Testis (tissue), 3 donors: Measurements from ENCODE around the gene STIM1. TPM values are rescaled to one million over a fixed set of nuclear protein-coding genes. Genes with fewer than 3 reads are reported as not detected.
A peak's percentile ranks its signal among the peaks of the same experiment; 100 is the strongest.

Source experiments
- DNase-seq: peaks from one replicate; pipeline ENCODE4 v3.0.0-alpha.2; 2019
- H3K27ac ChIP-seq, 2 donors: fragments of 200-600 bp; sonication (generic); one replicate each; pipeline ENCODE4 v1.5.1; 2019
- H3K27me3 ChIP-seq: fragments of 200-600 bp; sonication (generic); one replicate; pipeline ENCODE4 v1.5.1; 2019
- H3K36me3 ChIP-seq: fragments of 200-600 bp; sonication (generic); one replicate; pipeline ENCODE4 v1.5.1; 2017; ENCODE audit warnings: low read depth; ENCODE audit errors: missing control alignments
- H3K4me1 ChIP-seq: fragments of 200-600 bp; sonication (generic); one replicate; pipeline ENCODE4 v1.5.1; 2019
- H3K4me3 ChIP-seq, 2 donors: fragments of 200-600 bp; sonication (generic); one replicate each; pipeline ENCODE4 v1.5.1; 2017 to 2019
- H3K9me3 ChIP-seq: fragments of 200-600 bp; sonication (generic); one replicate; pipeline ENCODE4 v1.5.1; 2017
- POLR2A ChIP-seq: fragments of 450-650 bp; IDR thresholded peaks from one replicate; pipeline ENCODE4 v1.6.1; 2017; ENCODE audit warnings: antibody characterized with exemption, mild to moderate bottlenecking, moderate library complexity
- WGBS, 2 donors: methylation state at CpG; one replicate each; pipeline ENCODE4 v1.1.5; 2018; 5-methylcytosine and 5-hydroxymethylcytosine counted together
- intact Hi-C: fragments of 100-400 bp; cut with DNase I; formaldehyde crosslinking; loops from one replicate; pipeline ENCODE4 v1.15.1; 2023; ENCODE audit warnings: low total_unique reads
- polyA plus RNA-seq: library from polyadenylated mRNA; stranded (reverse); fragments of 350-450 nt; fragmentation: Illumina TruSeq; extraction: RNeasy Lipid Tissue Mini Kit (QIAGEN cat#74804); gene quantifications from one replicate; pipeline ENCODE4 v1.2.3, GENCODE V29; 2014; ENCODE audit warnings: low read depth, low replicate concordance; ENCODE audit not compliant: insufficient read depth
- total RNA-seq, 2 donors: library from RNA; depleted of rRNA; stranded (reverse); fragments of >200 nt; gene quantifications; one replicate each; pipeline ENCODE4 v1.2.3, GENCODE V29; 2016
- TF ChIP-seq, protein P1 (sequence below), 3 experiments: fragments of 450-650 bp in 2 of 3; fragments of 200-600 bp in 1 of 3; sonication (generic) in 1 of 3; IDR thresholded peaks; one replicate each; pipeline ENCODE4 v1.5.1; 2016 to 2019; ENCODE audit warnings: antibody characterized with exemption in 3 of 3, mild to moderate bottlenecking in 2 of 3, moderate library complexity in 1 of 3

Gene STIM1
- total and polyA plus RNA-seq, 3 donors from 2014 or later = 78.2 to 95.5 (median 87.1) TPM

DNA sequence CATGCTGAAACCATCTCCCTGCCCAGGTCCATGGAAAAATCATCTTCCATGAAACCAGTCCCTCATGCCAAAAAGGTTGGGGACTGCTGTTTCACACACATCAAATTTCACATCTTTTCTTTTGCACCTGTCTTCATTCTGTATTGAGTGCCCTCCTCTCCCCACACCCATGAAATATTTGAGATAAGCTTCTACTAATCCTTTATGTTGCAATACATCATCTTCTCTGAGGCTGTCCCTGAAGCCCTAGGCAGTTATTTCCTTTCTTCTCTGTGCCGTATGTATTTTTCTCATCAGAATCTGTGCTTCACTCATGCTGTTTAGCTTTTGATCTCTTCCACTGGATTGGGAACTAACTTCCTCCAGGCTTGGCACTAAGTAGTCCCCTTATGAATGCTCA, 199.2 kb downstream of the STIM1 start:
- WGBS, 2 donors = 76 to 82% methylated on average over 1 of the region's 1 CpG
- intact Hi-C loops = no loop called here
- H3K27ac ChIP-seq = no peak overlapping the region
- peaks cover 8% of the 10 kb centered on the region for H3K4me1 ChIP-seq
- H3K36me3 ChIP-seq = no peaks in the 10 kb centered on the region
- no peaks in the 10 kb centered on the region for H3K9me3 ChIP-seq
- DNase-seq = no peak
- H3K27me3 ChIP-seq = no peaks in the 10 kb centered on the region
- no peak overlapping the region for H3K4me3 ChIP-seq
- no peak for TF ChIP-seq POLR2A
- TF ChIP-seq, protein P1, sequence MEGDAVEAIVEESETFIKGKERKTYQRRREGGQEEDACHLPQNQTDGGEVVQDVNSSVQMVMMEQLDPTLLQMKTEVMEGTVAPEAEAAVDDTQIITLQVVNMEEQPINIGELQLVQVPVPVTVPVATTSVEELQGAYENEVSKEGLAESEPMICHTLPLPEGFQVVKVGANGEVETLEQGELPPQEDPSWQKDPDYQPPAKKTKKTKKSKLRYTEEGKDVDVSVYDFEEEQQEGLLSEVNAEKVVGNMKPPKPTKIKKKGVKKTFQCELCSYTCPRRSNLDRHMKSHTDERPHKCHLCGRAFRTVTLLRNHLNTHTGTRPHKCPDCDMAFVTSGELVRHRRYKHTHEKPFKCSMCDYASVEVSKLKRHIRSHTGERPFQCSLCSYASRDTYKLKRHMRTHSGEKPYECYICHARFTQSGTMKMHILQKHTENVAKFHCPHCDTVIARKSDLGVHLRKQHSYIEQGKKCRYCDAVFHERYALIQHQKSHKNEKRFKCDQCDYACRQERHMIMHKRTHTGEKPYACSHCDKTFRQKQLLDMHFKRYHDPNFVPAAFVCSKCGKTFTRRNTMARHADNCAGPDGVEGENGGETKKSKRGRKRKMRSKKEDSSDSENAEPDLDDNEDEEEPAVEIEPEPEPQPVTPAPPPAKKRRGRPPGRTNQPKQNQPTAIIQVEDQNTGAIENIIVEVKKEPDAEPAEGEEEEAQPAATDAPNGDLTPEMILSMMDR (IDR thresholded peaks at IDR 0.05) = no peak

DNA sequence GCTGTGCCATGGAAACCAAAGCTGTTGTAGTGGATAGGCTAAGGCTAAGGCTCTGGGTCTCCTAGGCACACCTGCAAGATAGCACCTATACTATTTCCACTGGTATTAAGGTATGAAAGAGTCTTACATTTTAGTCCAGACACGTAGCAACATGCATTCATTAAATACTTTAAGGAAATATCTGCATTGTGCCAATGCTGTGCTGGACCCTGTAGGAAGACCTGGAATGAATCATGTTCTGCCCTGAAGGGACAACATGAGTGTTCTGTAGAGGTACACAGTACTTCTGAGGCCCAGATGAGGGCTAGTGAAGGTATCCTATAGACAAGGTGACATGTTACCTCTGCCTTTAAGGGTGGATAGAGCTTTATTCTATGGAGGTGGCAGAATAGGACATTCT, 204.0 kb downstream of the STIM1 start:
- Histone ChIP-seq H3K4me1 (peaks cover 8% of the 10 kb centered on the region), H3K36me3 (no peaks in the 10 kb centered on the region), H3K4me3 (no peak overlapping the region), H3K9me3 (no peaks in the 10 kb centered on the region), H3K27me3 (no peaks in the 10 kb centered on the region), H3K27ac (peak overlapping the region; percentile 3 to 51)
- 88 to 95% methylated on average over 1 of the region's 1 CpG for WGBS, 2 donors
- TF ChIP-seq, protein P1 (IDR thresholded peaks at IDR 0.05) = no peak
- TF ChIP-seq POLR2A = no peak
- DNase-seq = no peak
- intact Hi-C loops = no loop called here

DNA sequence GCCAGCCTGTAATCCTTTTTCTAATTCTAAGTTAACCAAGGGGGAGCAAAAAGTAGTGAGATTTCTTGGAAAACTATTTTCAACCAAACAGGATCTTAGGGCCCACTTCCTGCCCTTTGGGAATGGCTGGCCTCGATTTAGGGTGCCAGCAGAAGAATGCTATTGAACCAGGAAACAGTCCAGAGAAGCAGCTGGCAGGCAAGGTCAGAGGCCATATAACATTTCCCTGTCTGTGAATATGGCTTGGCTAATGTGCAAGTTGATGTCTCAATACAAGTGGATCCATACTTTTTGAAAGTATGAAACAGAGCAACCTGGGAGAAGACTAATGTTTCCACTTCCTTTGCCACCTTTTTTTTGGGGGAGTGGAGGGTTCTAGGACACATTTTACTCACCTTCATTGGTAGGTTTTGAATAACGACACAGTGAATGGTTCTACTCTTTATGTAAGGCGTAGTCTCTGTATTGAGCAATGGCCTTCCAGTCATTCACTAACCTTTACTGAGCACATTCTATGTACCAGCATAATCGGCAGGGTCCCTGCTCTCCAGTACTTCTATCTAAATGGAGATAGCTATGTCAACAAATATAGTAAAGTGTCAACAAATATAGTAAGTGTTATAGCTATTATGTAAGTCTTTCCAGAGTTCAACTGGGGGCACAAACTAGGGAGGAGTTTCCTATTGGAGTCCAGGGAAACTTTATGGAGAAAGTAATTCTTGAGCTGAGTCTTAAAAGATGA, 204.9 kb downstream of the STIM1 start:
- Histone ChIP-seq H3K9me3 (no peaks in the 10 kb centered on the region), H3K4me1 (peaks cover 8% of the 10 kb centered on the region), H3K4me3 (no peak overlapping the region), H3K27ac (no peak overlapping the region), H3K27me3 (no peaks in the 10 kb centered on the region), H3K36me3 (no peaks in the 10 kb centered on the region)
- TF ChIP-seq, protein P1 (IDR thresholded peaks at IDR 0.05) = no peak
- no peak for TF ChIP-seq POLR2A
- intact Hi-C loops = no loop called here
- DNase-seq = no peak
- 88 to 89% methylated on average over 4 of the region's 4 CpGs for WGBS, 2 donors

DNA sequence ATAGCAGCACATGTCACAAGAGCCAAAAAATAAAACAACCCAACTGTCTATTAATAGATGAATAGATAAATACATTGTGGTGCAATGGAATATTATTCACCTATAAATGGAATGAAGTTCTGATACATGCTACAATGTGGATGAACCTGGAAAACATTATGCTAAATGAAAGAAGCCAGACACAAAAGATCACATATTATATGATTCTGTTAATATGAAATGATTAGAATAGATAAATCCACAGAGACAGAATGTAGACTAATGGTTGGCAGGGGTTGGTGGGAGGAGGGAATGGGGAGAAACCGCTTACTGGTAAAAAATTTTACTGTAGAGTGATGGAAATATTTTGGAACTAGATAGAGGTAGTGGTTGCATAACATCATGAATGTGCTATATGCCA, 206.2 kb downstream of the STIM1 start:
- TF ChIP-seq POLR2A = no peak
- TF ChIP-seq, protein P1 (IDR thresholded peaks at IDR 0.05) = no peak
- Histone ChIP-seq H3K36me3 (no peaks in the 10 kb centered on the region), H3K4me3 (no peak overlapping the region), H3K4me1 (peaks cover 8% of the 10 kb centered on the region), H3K27me3 (no peaks in the 10 kb centered on the region), H3K9me3 (no peaks in the 10 kb centered on the region), H3K27ac (no peak overlapping the region)
- WGBS, 2 donors = 89 to 94% methylated on average over 1 of the region's 1 CpG
- intact Hi-C loops = no loop called here
- no peak for DNase-seq

DNA sequence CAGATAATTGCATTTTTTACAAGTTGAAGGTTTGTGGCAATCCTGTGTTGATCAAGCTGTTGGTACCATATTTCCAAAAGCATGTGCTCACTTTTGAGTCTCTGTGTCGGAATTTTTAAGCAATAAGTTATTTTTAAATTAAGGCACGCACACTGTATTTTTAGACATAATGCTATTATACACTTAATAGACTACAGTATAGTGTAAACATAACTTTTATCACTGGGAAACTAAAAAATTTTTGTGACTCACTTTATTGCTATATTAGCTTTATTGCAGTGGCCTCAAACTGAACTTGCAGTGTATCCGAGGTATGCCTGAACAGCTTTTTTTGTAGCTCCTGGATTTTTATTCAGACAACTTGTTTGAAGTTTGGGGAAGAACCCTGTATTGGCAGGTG, 207.9 kb downstream of the STIM1 start:
- 86 to 89% methylated on average over 3 of the region's 3 CpGs for WGBS, 2 donors
- Histone ChIP-seq H3K4me3 (no peak overlapping the region), H3K27me3 (no peaks in the 10 kb centered on the region), H3K27ac (no peak overlapping the region), H3K36me3 (no peaks in the 10 kb centered on the region), H3K4me1 (peaks cover 1% of the 10 kb centered on the region), H3K9me3 (no peaks in the 10 kb centered on the region)
- TF ChIP-seq, protein P1 (IDR thresholded peaks at IDR 0.05) = no peak
- no peak for TF ChIP-seq POLR2A
- DNase-seq = no peak
- intact Hi-C loops = no loop called here
